GM23338 (cell line): ENCODE results near the gene ANKRD31. TPM values are rescaled to one million over a fixed set of nuclear protein-coding genes. Genes with fewer than 3 reads are reported as not detected.

Source experiments
- ATAC-seq: fragments of 200-7000 bp; cut with Tn5 transposase; 3 replicates; pipeline ENCODE4 v1.9.1; 2020
- DNase-seq: peaks from one replicate; pipeline ENCODE4 v3.0.0-alpha.2; 2015; ENCODE audit warnings: low spot score
- H2AFZ ChIP-seq: fragments of 200-600 bp; sonication (generic); 2 replicates; pipeline ENCODE4 v1.8.0; 2016; ENCODE audit warnings: antibody characterized with exemption, mild to moderate bottlenecking, moderate library complexity
- H3F3A ChIP-seq: fragments of 200-600 bp; sonication (generic); replicated peaks from 2 replicates; pipeline ENCODE4 v1.8.0; 2017; ENCODE audit warnings: antibody characterized with exemption, mixed run types, low read depth
- H3K27ac ChIP-seq: fragments of 200-600 bp; sonication (generic); 2 replicates; pipeline ENCODE4 v1.6.1; 2016; ENCODE audit warnings: low read depth
- H3K27me3 ChIP-seq: fragments of 200-600 bp; sonication (generic); 2 replicates; pipeline ENCODE4 v1.8.0; 2016; ENCODE audit warnings: mild to moderate bottlenecking, mixed run types, moderate library complexity; ENCODE audit not compliant: insufficient read depth
- H3K36me3 ChIP-seq: fragments of 200-600 bp; sonication (generic); 2 replicates; pipeline ENCODE4 v1.8.0; 2016; ENCODE audit warnings: mild to moderate bottlenecking; ENCODE audit not compliant: insufficient read depth
- H3K4me1 ChIP-seq: fragments of 200-600 bp; sonication (generic); 2 replicates; pipeline ENCODE4 v1.8.0; 2016; ENCODE audit warnings: mild to moderate bottlenecking, moderate library complexity; ENCODE audit not compliant: insufficient read depth
- H3K4me2 ChIP-seq: fragments of 200-600 bp; sonication (generic); 2 replicates; pipeline ENCODE4 v1.7.1; 2017; ENCODE audit warnings: mixed run types
- H3K4me3 ChIP-seq: fragments of 200-600 bp; sonication (generic); 2 replicates; pipeline ENCODE4 v1.6.1; 2016; ENCODE audit warnings: mixed run types
- H3K79me2 ChIP-seq: fragments of 200-600 bp; sonication (generic); replicated peaks from 2 replicates; pipeline ENCODE4 v1.8.0; 2017; ENCODE audit warnings: mild to moderate bottlenecking; ENCODE audit not compliant: insufficient read depth
- H3K9me2 ChIP-seq: fragments of 200-600 bp; sonication (generic); 2 replicates; pipeline ENCODE4 v1.8.0; 2017; ENCODE audit not compliant: insufficient read depth
- H4K20me1 ChIP-seq: fragments of 200-600 bp; sonication (generic); replicated peaks from 2 replicates; pipeline ENCODE4 v1.8.0; 2017; ENCODE audit warnings: mild to moderate bottlenecking; ENCODE audit not compliant: insufficient read depth
- H3K27ac Mint-ChIP-seq: 2 replicates; pipeline ENCODE4 v1.8.0; 2020; ENCODE audit warnings: inconsistent platforms, mild to moderate bottlenecking, moderate library complexity, mixed read lengths
- H3K27me3 Mint-ChIP-seq: 3 replicates; pipeline ENCODE4 v1.8.0; 2022; ENCODE audit warnings: low read depth, mild to moderate bottlenecking, moderate library complexity, mixed read lengths, inconsistent platforms; ENCODE audit not compliant: insufficient read depth, poor library complexity
- H3K36me3 Mint-ChIP-seq: 3 replicates; pipeline ENCODE4 v1.8.0; 2021; ENCODE audit warnings: low read depth, mild to moderate bottlenecking, inconsistent platforms, moderate library complexity, mixed read lengths
- H3K4me1 Mint-ChIP-seq: 3 replicates; pipeline ENCODE4 v1.8.0; 2020; ENCODE audit warnings: mild to moderate bottlenecking, inconsistent platforms, mixed read lengths
- H3K4me3 Mint-ChIP-seq: 3 replicates; pipeline ENCODE4 v1.8.0; 2021; ENCODE audit warnings: moderate library complexity, mild to moderate bottlenecking, inconsistent platforms, mixed read lengths
- H3K9me3 Mint-ChIP-seq: 3 replicates; pipeline ENCODE4 v1.8.0; 2020; ENCODE audit warnings: moderate library complexity, mild to moderate bottlenecking, inconsistent platforms, mixed read lengths
- CTCF ChIP-seq, 2 experiments: fragments of 200-600 bp in 1 of 2; sonication (generic) in 1 of 2; conservative IDR thresholded peaks; 2 replicates each; pipeline versions ENCODE4 v1.5.1 to v1.6.1; 2016 to 2017; ENCODE audit warnings: antibody characterized with exemption in 2 of 2, low read depth in 2 of 2, mild to moderate bottlenecking in 2 of 2, moderate library complexity in 1 of 2
- EZH2phosphoT487 ChIP-seq: fragments of 200-600 bp; sonication (generic); IDR thresholded peaks from one replicate; pipeline ENCODE4 v1.8.1; 2018; ENCODE audit warnings: antibody characterized with exemption; ENCODE audit not compliant: unreplicated experiment
- ZNF462 ChIP-seq: fragments of 250-450 bp; sonication (Bioruptor Pico); IDR thresholded peaks from 2 replicates; pipeline ENCODE4 v1.5.0; 2020; ENCODE audit warnings: mild to moderate bottlenecking, moderate library complexity
- polyA plus RNA-seq: library from polyadenylated mRNA; unstranded; fragments of >200 nt; fragmentation: Nextera tagmentation; extraction: Ambion mirVana; gene quantifications from 2 replicates; pipeline ENCODE4 v1.2.1, GENCODE V29; 2016
- total RNA-seq: library from RNA; depleted of rRNA; stranded (reverse); fragments of >200 nt; shearing (Covaris generic); gene quantifications from 2 replicates; pipeline ENCODE4 v1.2.3, GENCODE V29; 2014

ANKRD31 gene
- total and polyA plus RNA-seq, 2 experiments from 2014 or later, result 0.18 to 0.59 TPM

GRCh38 chr5:75050415-75050814 lies 186.3 kb downstream of the ANKRD31 start:
- peaks cover 28% of the 10 kb centered on the region for H3K4me1 ChIP-seq
- peaks cover 35% of the 10 kb centered on the region for H3K79me2 ChIP-seq
- no peak overlapping the region for H2AFZ ChIP-seq
- Mint-ChIP-seq H3K4me3 (peak overlapping the region; percentile 6; the same call in 1 of the 3 replicates), H3K9me3 (no peaks in the 10 kb centered on the region), H3K4me1 (peaks cover 46% of the 10 kb centered on the region), H3K36me3 (no peaks in the 10 kb centered on the region; the same call in 1 of the 3 replicates), H3K27ac (no peak overlapping the region), H3K27me3 (peaks cover 33% of the 10 kb centered on the region)
- H3K4me2 ChIP-seq, result peak overlapping the region; percentile 91
- DNase-seq (peak; percentile 88), ATAC-seq (peak; percentile 53)
- H3K27me3 ChIP-seq, result peaks cover 37% of the 10 kb centered on the region
- TF ChIP-seq CTCF (conservative IDR thresholded peaks at IDR 0.05; ENCODE audit: low read depth in 2 of 2), result peak; percentile 42 to 53
- TF ChIP-seq EZH2phosphoT487, result no peak
- peak overlapping the region; percentile 71; the same call in 1 of the 2 replicates for H3K4me3 ChIP-seq
- H3K9me2 ChIP-seq, result no peaks in the 10 kb centered on the region
- H3K27ac ChIP-seq, result no peak overlapping the region
- H3F3A ChIP-seq, result no peaks in the 10 kb centered on the region
- H3K36me3 ChIP-seq, result no peaks in the 10 kb centered on the region
- no peaks in the 10 kb centered on the region for H4K20me1 ChIP-seq

DNA sequence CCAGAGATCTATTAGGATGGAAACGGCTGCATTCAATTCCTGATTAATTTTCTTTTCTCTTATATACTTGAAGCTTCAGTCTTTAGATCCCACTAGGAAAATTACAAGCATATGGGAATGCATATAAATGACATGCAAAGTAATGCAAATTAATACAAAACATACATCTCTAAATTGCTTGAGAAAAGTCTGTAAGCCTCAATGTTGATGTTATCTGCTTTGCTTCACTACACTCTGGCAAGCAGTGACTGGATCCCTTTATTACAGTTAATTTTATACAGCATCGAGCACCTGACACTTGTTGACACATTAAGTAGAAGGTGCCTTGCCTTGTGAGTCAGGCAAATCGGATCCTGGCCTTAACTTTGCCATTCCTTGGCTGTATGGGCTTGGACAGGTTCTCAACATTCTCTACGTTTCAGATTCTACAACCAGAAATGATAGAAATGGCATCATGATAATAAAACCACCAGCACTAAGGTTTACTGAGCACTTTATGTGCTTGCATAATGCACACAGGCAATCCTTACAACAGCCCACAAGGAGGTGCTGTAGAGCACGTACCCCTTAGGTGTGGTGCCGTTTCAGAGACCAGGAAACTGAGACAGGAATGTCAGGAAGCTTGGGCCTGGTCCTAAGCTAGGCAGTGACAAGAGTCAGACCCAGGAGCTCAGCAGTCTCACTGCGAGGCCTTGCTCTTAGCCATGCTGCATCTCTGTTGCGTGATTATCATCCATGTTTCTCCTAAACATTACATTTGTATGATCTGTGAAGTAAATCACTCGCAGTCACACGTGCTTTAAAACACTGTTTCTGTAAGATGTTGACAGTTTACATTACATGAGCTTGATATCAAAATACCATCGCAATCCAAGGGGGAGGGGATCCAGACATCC lies 187.0 kb downstream of the ANKRD31 start:
- TF ChIP-seq CTCF (conservative IDR thresholded peaks at IDR 0.05; ENCODE audit: low read depth in 2 of 2), result peak; percentile 86 to 96
- TF ChIP-seq ZNF462, result no peak
- Histone ChIP-seq H3K4me3 (no peak overlapping the region), H3K9me2 (no peaks in the 10 kb centered on the region), H3K27me3 (peaks cover 36% of the 10 kb centered on the region), H2AFZ (no peak overlapping the region), H3K79me2 (peaks cover 35% of the 10 kb centered on the region), H4K20me1 (no peaks in the 10 kb centered on the region), H3F3A (no peaks in the 10 kb centered on the region), H3K27ac (no peak overlapping the region), H3K36me3 (no peaks in the 10 kb centered on the region), H3K4me2 (peak overlapping the region; percentile 37; the same call in 1 of the 2 replicates), H3K4me1 (peaks cover 22% of the 10 kb centered on the region)
- no peaks in the 10 kb centered on the region; the same call in 1 of the 3 replicates for H3K36me3 Mint-ChIP-seq
- H3K4me3 Mint-ChIP-seq, result no peak overlapping the region; the same call in 2 of the 3 replicates
- no peak overlapping the region for H3K27ac Mint-ChIP-seq
- H3K27me3 Mint-ChIP-seq, result peaks cover 30% of the 10 kb centered on the region
- H3K9me3 Mint-ChIP-seq, result no peaks in the 10 kb centered on the region
- H3K4me1 Mint-ChIP-seq, result peaks cover 39% of the 10 kb centered on the region
- peak; percentile 90 for DNase-seq
- ATAC-seq, result peak; percentile 17
